Esophagus squamous epithelium (tissue), 5 donors: ENCODE measurements around the gene SUPT3H. TPM values are rescaled to one million over a fixed set of nuclear protein-coding genes. Genes with fewer than 3 reads are reported as not detected.

Experiments
- DNase-seq: peaks from one replicate; lab custom pipeline; 2025; lab: John Stamatoyannopoulos, UW
- H3K27ac ChIP-seq, 4 donors: fragments of 200-600 bp; sonication (generic); one replicate each; pipeline ENCODE4 v1.5.1; 2016 to 2019; ENCODE audit warnings: mild to moderate bottlenecking in 1 of 4
- H3K27me3 ChIP-seq, 4 donors: fragments of 200-600 bp; sonication (generic); 1 replicate in 3 of 4; 2 replicates in 1 of 4; pipeline versions ENCODE4 v1.5.1 to v1.6.0; 2017 to 2021; ENCODE audit warnings: antibody characterized with exemption in 1 of 4
- H3K36me3 ChIP-seq, 3 donors: fragments of 200-600 bp; sonication (generic); one replicate each; pipeline ENCODE4 v1.5.1; 2016 to 2019
- H3K4me1 ChIP-seq, 3 donors: fragments of 200-600 bp; sonication (generic); one replicate each; pipeline ENCODE4 v1.5.1; 2017 to 2019
- H3K4me3 ChIP-seq, 4 donors: fragments of 200-600 bp; sonication (generic); 1 replicate in 3 of 4; 2 replicates in 1 of 4; pipeline ENCODE4 v1.5.1; 2016 to 2019; ENCODE audit warnings: mild to moderate bottlenecking in 2 of 4, moderate library complexity in 1 of 4
- H3K9me3 ChIP-seq, 3 donors: fragments of 200-600 bp; sonication (generic); one replicate each; pipeline ENCODE4 v1.5.1; 2016 to 2019
- POLR2A ChIP-seq, 4 donors: fragments of 450-650 bp; IDR thresholded peaks; one replicate each; pipeline ENCODE4 v1.6.1; 2017; ENCODE audit warnings: antibody characterized with exemption in 4 of 4, mild to moderate bottlenecking in 4 of 4, moderate library complexity in 3 of 4
- WGBS, 2 donors: methylation state at CpG; one replicate each; pipeline ENCODE4 v1.1.5; 2018; 5-methylcytosine and 5-hydroxymethylcytosine counted together
- intact Hi-C: fragments of 100-400 bp; cut with DNase I; formaldehyde crosslinking; loops from one replicate; pipeline ENCODE4 v1.15.0; 2022
- total RNA-seq, 4 donors: library from RNA; depleted of rRNA; stranded (reverse); fragments of >200 nt; gene quantifications; one replicate each; pipeline ENCODE4 v1.1.0, GENCODE V29; 2016
- TF ChIP-seq, protein P1 (sequence below), 6 experiments: fragments of 450-650 bp in 4 of 6; fragments of 200-600 bp in 2 of 6; sonication (generic) in 2 of 6; IDR thresholded peaks; one replicate each; pipeline ENCODE4 v1.5.1; 2016 to 2019; ENCODE audit warnings: antibody characterized with exemption in 6 of 6, mild to moderate bottlenecking in 4 of 6, moderate library complexity in 4 of 6
- donor health status: DM: yes; HTN: yes; CAD: no.

SUPT3H gene
- total RNA-seq, 4 donors from 2014 or later = 3.6 to 10.9 (median 5.3) TPM

- TF ChIP-seq, protein P1, sequence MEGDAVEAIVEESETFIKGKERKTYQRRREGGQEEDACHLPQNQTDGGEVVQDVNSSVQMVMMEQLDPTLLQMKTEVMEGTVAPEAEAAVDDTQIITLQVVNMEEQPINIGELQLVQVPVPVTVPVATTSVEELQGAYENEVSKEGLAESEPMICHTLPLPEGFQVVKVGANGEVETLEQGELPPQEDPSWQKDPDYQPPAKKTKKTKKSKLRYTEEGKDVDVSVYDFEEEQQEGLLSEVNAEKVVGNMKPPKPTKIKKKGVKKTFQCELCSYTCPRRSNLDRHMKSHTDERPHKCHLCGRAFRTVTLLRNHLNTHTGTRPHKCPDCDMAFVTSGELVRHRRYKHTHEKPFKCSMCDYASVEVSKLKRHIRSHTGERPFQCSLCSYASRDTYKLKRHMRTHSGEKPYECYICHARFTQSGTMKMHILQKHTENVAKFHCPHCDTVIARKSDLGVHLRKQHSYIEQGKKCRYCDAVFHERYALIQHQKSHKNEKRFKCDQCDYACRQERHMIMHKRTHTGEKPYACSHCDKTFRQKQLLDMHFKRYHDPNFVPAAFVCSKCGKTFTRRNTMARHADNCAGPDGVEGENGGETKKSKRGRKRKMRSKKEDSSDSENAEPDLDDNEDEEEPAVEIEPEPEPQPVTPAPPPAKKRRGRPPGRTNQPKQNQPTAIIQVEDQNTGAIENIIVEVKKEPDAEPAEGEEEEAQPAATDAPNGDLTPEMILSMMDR (IDR thresholded peaks at IDR 0.05) = no peak
- TF ChIP-seq POLR2A (IDR thresholded peaks at IDR 0.05) = no peak
- H3K9me3 ChIP-seq = no peaks in the 10 kb centered on the region
- peaks cover 0 to 15% (median 0%) of the 10 kb centered on the region in 3 donors for H3K4me1 ChIP-seq
- no peaks in the 10 kb centered on the region for H3K36me3 ChIP-seq
- no peak overlapping the region for H3K27ac ChIP-seq
- H3K27me3 ChIP-seq = no peaks in the 10 kb centered on the region
- no peak overlapping the region for H3K4me3 ChIP-seq
- 40 to 60% methylated on average over 3 of the region's 3 CpGs for WGBS, 2 donors
- intact Hi-C loops = no loop called here
- DNase-seq = no peak
Observed at GRCh38 chr6:44856479-44856878, 521.3 kb downstream of the SUPT3H start.

DNA sequence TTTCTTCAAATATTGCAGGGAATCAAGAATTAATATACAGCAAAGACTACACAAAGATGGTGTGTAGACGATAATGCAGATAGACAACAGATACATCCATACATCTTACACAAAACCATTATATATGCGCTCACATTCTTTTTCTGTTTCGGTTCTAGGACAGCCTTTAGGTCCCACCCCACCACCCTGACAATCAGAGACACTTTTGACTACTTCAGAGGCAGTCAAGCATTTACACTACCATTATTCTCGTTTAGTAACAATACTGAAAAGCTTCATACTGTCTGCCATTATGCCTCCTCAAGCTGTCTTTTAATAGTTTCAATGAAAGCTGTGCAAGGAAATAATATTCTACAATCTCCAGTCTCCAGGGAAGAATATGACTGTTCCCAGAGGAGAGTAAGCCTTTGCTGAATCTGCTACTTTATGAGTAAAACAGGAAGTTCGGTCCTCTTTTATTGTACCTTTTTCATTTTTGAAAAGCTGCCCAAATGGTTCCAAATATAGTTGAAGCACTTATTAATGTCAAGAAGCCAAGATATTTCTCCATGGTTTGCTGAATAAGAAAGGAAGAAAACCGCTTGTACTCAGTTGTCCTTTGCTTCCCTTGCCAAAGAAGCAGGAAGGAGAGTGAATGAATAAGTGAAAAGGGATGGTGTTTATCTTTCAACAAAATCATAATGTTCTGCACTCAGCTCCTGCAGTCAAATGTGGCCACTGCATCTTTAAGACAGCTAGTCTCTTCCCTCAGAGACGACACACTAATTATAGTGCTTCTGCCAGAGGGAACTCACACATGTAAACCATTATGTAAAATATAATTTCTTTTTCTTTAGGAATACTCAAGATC lies 521.9 kb downstream of the SUPT3H start:
- Histone ChIP-seq H3K27ac (no peak overlapping the region), H3K9me3 (no peaks in the 10 kb centered on the region), H3K36me3 (no peaks in the 10 kb centered on the region), H3K27me3 (no peaks in the 10 kb centered on the region), H3K4me3 (no peak overlapping the region), H3K4me1 (peaks cover 0 to 15% (median 0%) of the 10 kb centered on the region in 3 donors)
- 42 to 45% methylated on average over 7 of the region's 7 CpGs for WGBS, 2 donors
- TF ChIP-seq, protein P1 (IDR thresholded peaks at IDR 0.05) = no peak
- no peak for TF ChIP-seq POLR2A (IDR thresholded peaks at IDR 0.05)
- intact Hi-C loops = no loop called here
- DNase-seq = no peak

- Histone ChIP-seq H3K27ac (no peak overlapping the region), H3K27me3 (no peaks in the 10 kb centered on the region), H3K9me3 (no peaks in the 10 kb centered on the region), H3K4me3 (no peak overlapping the region), H3K4me1 (peaks cover 0 to 15% (median 0%) of the 10 kb centered on the region in 3 donors), H3K36me3 (no peaks in the 10 kb centered on the region)
- intact Hi-C loops = no loop called here
- no peak for TF ChIP-seq POLR2A (IDR thresholded peaks at IDR 0.05)
- TF ChIP-seq, protein P1 (IDR thresholded peaks at IDR 0.05) = no peak
- 79% methylated on average over 2 of the region's 2 CpGs for WGBS, 2 donors
- DNase-seq = no peak
Observed at GRCh38 chr6:44854712-44855443, 522.9 kb downstream of the SUPT3H start.

GRCh38 chr6:44851176-44851575 lies 526.6 kb downstream of the SUPT3H start:
- no peaks in the 10 kb centered on the region for H3K27me3 ChIP-seq
- no peak overlapping the region for H3K4me3 ChIP-seq
- peaks cover 0 to 9% (median 0%) of the 10 kb centered on the region in 3 donors for H3K4me1 ChIP-seq
- no peak overlapping the region for H3K27ac ChIP-seq
- no peaks in the 10 kb centered on the region for H3K9me3 ChIP-seq
- no peak for TF ChIP-seq POLR2A (IDR thresholded peaks at IDR 0.05)
- TF ChIP-seq, protein P1 (IDR thresholded peaks at IDR 0.05) = no peak
- 79 to 82% methylated on average over 1 of the region's 1 CpG for WGBS, 2 donors
- intact Hi-C loops = no loop called here
- DNase-seq = no peak
- H3K36me3 ChIP-seq = no peaks in the 10 kb centered on the region

DNA sequence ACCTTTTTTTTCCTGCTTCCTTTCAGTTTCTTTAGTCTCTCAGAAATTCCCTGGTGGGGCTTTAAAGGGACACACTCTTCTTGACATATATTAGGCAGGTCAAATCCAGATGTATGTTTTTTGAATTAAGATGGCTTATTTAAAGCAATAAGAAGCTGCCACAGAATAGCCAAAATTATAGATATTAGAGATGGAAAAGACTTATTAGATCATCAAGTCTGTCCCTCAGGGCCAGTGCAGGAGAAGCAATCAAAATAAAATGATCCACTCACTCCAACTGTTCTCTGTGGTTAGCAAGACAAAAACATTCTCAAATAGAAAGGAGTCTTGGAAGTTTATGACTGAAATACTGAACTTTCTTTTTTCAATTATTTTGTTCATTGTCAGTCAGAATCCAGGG lies 527.4 kb downstream of the SUPT3H start:
- Histone ChIP-seq H3K9me3 (no peaks in the 10 kb centered on the region), H3K36me3 (no peaks in the 10 kb centered on the region), H3K27me3 (no peaks in the 10 kb centered on the region), H3K4me3 (no peak overlapping the region), H3K4me1 (peaks cover 0 to under 1% (median 0%) of the 10 kb centered on the region in 3 donors), H3K27ac (no peak overlapping the region)
- TF ChIP-seq, protein P1 (IDR thresholded peaks at IDR 0.05) = no peak
- TF ChIP-seq POLR2A (IDR thresholded peaks at IDR 0.05) = no peak
- intact Hi-C loops = no loop called here
- no peak for DNase-seq
